A549 (cell line): ENCODE results near the gene UBE2N. TPM values are rescaled to one million over a fixed set of nuclear protein-coding genes. Genes with fewer than 3 reads are reported as not detected.

Experiments
- ATAC-seq, 2 experiments: fragments of 200-7000 bp in 1 of 2; fragments of >200 bp in 1 of 2; cut with Nextera tagmentation in 1 of 2; cut with Tn5 transposase in 1 of 2; 3 replicates each; pipeline versions ENCODE4 v1.8.0 to v1.9.1; 2018 to 2020; ENCODE audit warnings: mild to moderate bottlenecking in 1 of 2, moderate library complexity in 1 of 2
- CTCF ChIA-PET: fragments of 300-600 bp; sonication (Branson Sonifier 250); formaldehyde crosslinking; extraction: SDS; loops from one replicate; lab custom pipeline; 2021; ENCODE audit warnings: antibody characterized with exemption, inconsistent platforms; lab: Yijun Ruan, JAX
- POLR2A ChIA-PET: fragments of 350-600 bp; formaldehyde crosslinking; extraction: SDS; loops from one replicate; lab custom pipeline; 2021; ENCODE audit warnings: antibody characterized with exemption, inconsistent platforms; lab: Yijun Ruan, JAX
- DNase-seq, 2 experiments: peaks; one replicate each; pipeline versions ENCODE4 v3.0.0 to v3.0.0-alpha.2; 2011 to 2016; ENCODE audit warnings: low read depth in 1 of 2, low spot score in 1 of 2
- FAIRE-seq: peaks from 2 replicates; lab custom pipeline; 2011; peaks lifted over from hg19 to GRCh38; lab: Jason Lieb, UNC
- H3K27ac ChIP-seq, 2 experiments: fragments of >200 bp; sonication (Bioruptor Twin); formaldehyde crosslinking; 3 replicates each; pipeline ENCODE4 v1.5.1; 2016 to 2017
- H3K4me1 ChIP-seq: fragments of >200 bp; sonication (Bioruptor Twin); formaldehyde crosslinking; 3 replicates; pipeline ENCODE4 v1.6.1; 2016
- H3K4me2 ChIP-seq: fragments of >200 bp; sonication (Bioruptor Twin); formaldehyde crosslinking; 3 replicates; pipeline ENCODE4 v1.6.1; 2016
- H3K4me3 ChIP-seq: fragments of >200 bp; sonication (Bioruptor Twin); formaldehyde crosslinking; 3 replicates; pipeline ENCODE4 v1.5.1; 2016
- H3K9me3 ChIP-seq: fragments of >200 bp; sonication (Bioruptor Twin); formaldehyde crosslinking; 3 replicates; pipeline ENCODE4 v1.6.1; 2016
- ATOH8 ChIP-seq: fragments of 250-450 bp; sonication (Bioruptor Pico); IDR thresholded peaks from 2 replicates; pipeline ENCODE4 v1.5.0; 2020; ENCODE audit warnings: low read depth, mild to moderate bottlenecking, moderate library complexity
- BCL3 ChIP-seq: fragments of >200 bp; sonication (Bioruptor Twin); formaldehyde crosslinking; IDR thresholded peaks from 3 replicates; pipeline ENCODE4 v1.6.1; 2016
- E2F6 ChIP-seq: IDR thresholded peaks from 2 replicates; pipeline ENCODE4 v1.6.1; 2012; ENCODE audit warnings: low read depth, borderline replicate concordance
- FOSL2 ChIP-seq, 2 experiments: fragments of 450-650 bp in 1 of 2; fragments of >200 bp in 1 of 2; sonication (Bioruptor Twin) in 1 of 2; formaldehyde crosslinking; IDR thresholded peaks; 2 replicates each; pipeline versions ENCODE4 v1.5.0 to v1.6.1; 2016 to 2020; ENCODE audit warnings: mild to moderate bottlenecking in 1 of 2, moderate library complexity in 1 of 2
- HDAC2 ChIP-seq: fragments of 200-600 bp; sonication (generic); IDR thresholded peaks from 2 replicates; pipeline ENCODE4 v1.6.1; 2016
- HES2 ChIP-seq: fragments of >200 bp; sonication (Bioruptor Twin); formaldehyde crosslinking; IDR thresholded peaks from 2 replicates; pipeline ENCODE4 v1.6.1; 2016
- HOXA7 ChIP-seq: fragments of 250-450 bp; sonication (Bioruptor Pico); IDR thresholded peaks from 2 replicates; pipeline ENCODE4 v1.5.0; 2020; ENCODE audit warnings: mild to moderate bottlenecking, moderate library complexity
- HOXB13 ChIP-seq: fragments of 250-450 bp; sonication (Bioruptor Pico); IDR thresholded peaks from 2 replicates; pipeline ENCODE4 v1.5.0; 2020; ENCODE audit warnings: low read depth, mild to moderate bottlenecking, moderate library complexity
- HOXB5 ChIP-seq: fragments of 250-450 bp; sonication (Bioruptor Pico); IDR thresholded peaks from 2 replicates; pipeline ENCODE4 v1.5.0; 2020; ENCODE audit warnings: mild to moderate bottlenecking, moderate library complexity
- KDM1A ChIP-seq: fragments of 200-600 bp; sonication (generic); IDR thresholded peaks from 2 replicates; pipeline ENCODE4 v1.6.1; 2016; ENCODE audit warnings: low read depth, mild to moderate bottlenecking
- POLR2A ChIP-seq: IDR thresholded peaks from 2 replicates; pipeline ENCODE4 v1.6.1; 2012; ENCODE audit warnings: mild to moderate bottlenecking, low read length
- POLR2AphosphoS2 ChIP-seq: conservative IDR thresholded peaks from 2 replicates; pipeline ENCODE4 v1.6.1; 2012; ENCODE audit warnings: low read length, improper control_type of control experiment, inconsistent platforms
- RARB ChIP-seq: fragments of 250-450 bp; sonication (Bioruptor Pico); IDR thresholded peaks from 2 replicates; pipeline ENCODE4 v1.8.0; 2021; ENCODE audit warnings: mild to moderate bottlenecking, moderate library complexity
- SREBF2 ChIP-seq: fragments of 450-650 bp; IDR thresholded peaks from 2 replicates; pipeline ENCODE4 v1.6.1; 2014; ENCODE audit warnings: mild to moderate bottlenecking, moderate library complexity
- TFCP2L1 ChIP-seq: fragments of 250-450 bp; sonication (Bioruptor Pico); IDR thresholded peaks from 2 replicates; pipeline ENCODE4 v1.5.0; 2021; ENCODE audit warnings: mild to moderate bottlenecking
- TP53 ChIP-seq: fragments of 250-450 bp; sonication (Bioruptor Pico); IDR thresholded peaks from 2 replicates; pipeline ENCODE4 v1.5.0; 2021; ENCODE audit warnings: mild to moderate bottlenecking, moderate library complexity
- WGBS: methylation state at CpG from one replicate; pipeline ENCODE4 v1.1.6; 2017; ENCODE audit errors: missing lambda C conversion rate; 5-methylcytosine and 5-hydroxymethylcytosine counted together
- polyA plus RNA-seq, 4 experiments: library from polyadenylated mRNA; depleted of rRNA in 3 of 4; stranded (reverse); fragments of >200 nt; fragmentation: RNase III in 1 of 4; extraction: RNeasy Plus Mini Kit Qiagen cat#74134 plus additional on column Dnase treatment in 1 of 4; gene quantifications; 2 replicates in 3 of 4; 3 replicates in 1 of 4; pipeline ENCODE4 v1.2.3, GENCODE V29; 2011 to 2017
- TF ChIP-seq, protein P1 (sequence below): fragments of 250-450 bp; sonication (Bioruptor Pico); IDR thresholded peaks from 2 replicates; pipeline ENCODE4 v1.5.0; 2021; ENCODE audit warnings: mild to moderate bottlenecking, moderate library complexity, borderline replicate concordance
- TF ChIP-seq, protein P2 (sequence below): fragments of 150-350 bp; IDR thresholded peaks from 2 replicates; pipeline ENCODE4 v1.6.1; 2014; ENCODE audit warnings: low read depth, mild to moderate bottlenecking, low read length
- TF ChIP-seq, protein P3 (sequence below): IDR thresholded peaks from 2 replicates; pipeline ENCODE4 v1.6.1; 2012

The UBE2N gene
- polyA plus RNA-seq, 2 of the 4 experiments (the other 2 are of a cell fraction): 160 to 168 TPM

DNA sequence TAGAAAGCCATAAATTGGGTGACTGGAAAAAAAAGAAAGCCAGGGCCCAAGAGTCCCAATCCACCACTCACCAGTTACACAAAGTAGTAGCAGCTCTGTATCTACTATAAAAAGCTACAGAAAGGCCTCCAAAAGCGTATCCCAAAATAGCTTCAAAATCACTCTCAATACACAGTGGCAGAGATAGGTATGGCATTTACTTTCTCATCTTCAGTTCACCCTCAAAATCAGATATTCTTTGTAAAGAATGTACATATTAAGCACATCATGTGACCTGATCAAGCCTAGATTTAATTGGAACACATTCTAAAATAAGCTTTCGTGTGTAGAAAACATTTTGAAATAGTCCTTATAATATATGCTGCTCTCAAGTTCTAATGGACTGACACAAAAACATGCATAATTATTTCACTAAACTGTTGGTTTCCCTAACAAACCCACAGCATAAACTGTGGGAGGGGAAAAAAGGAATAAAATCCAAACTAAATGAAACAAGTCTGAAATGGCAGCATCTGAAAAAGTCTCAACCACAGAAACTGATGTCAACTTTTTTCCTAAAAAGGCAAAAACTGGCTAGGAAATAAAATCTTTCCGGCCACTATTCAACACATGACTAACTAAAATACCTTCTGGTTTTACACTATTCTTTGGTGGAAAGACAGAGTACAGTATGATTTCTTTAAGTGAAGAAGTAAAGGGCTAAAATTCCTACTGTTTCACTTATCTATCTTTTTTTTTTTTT is 25.9 kb downstream of the UBE2N start:
- Histone ChIP-seq H3K4me2 (no peak overlapping the region), H3K27ac (no peak overlapping the region), H3K9me3 (no peaks in the 10 kb centered on the region), H3K4me1 (peaks cover 8% of the 10 kb centered on the region; the same call in 2 of the 3 replicates), H3K4me3 (no peak overlapping the region)
- FAIRE-seq (no peak), DNase-seq (no peak), ATAC-seq (no peak)
- 89% methylated on average over 3 of the region's 3 CpGs for WGBS
- ChIA-PET CTCF (interaction anchor here (0.9 to 3.3 kb wide), 4 partner anchors 13 to 630 kb away, joined by 3 to 21 read pairs (median 7); no protein-coding TSS in a partner anchor), POLR2A (no interaction called here)
- TF ChIP-seq, protein P1, sequence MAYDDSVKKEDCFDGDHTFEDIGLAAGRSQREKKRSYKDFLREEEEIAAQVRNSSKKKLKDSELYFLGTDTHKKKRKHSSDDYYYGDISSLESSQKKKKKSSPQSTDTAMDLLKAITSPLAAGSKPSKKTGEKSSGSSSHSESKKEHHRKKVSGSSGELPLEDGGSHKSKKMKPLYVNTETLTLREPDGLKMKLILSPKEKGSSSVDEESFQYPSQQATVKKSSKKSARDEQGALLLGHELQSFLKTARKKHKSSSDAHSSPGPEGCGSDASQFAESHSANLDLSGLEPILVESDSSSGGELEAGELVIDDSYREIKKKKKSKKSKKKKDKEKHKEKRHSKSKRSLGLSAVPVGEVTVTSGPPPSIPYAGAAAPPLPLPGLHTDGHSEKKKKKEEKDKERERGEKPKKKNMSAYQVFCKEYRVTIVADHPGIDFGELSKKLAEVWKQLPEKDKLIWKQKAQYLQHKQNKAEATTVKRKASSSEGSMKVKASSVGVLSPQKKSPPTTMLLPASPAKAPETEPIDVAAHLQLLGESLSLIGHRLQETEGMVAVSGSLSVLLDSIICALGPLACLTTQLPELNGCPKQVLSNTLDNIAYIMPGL (CRISPR knock-in tag): no peak
- TF ChIP-seq TFCP2L1 (CRISPR knock-in tag) (no peak), POLR2AphosphoS2 (no peak), E2F6 (no peak), FOSL2 (IDR thresholded peaks at IDR 0.05) (no peak), FOSL2 (CRISPR knock-in tag; IDR thresholded peaks at IDR 0.05) (no peak), HOXA7 (CRISPR knock-in tag) (no peak), BCL3 (no peak), SREBF2 (no peak), TP53 (CRISPR knock-in tag) (no peak), HOXB5 (CRISPR knock-in tag) (no peak), KDM1A (no peak), HES2 (no peak), POLR2A (no peak), HOXB13 (CRISPR knock-in tag) (no peak), ATOH8 (CRISPR knock-in tag) (no peak), RARB (CRISPR knock-in tag) (no peak), HDAC2 (no peak)
- TF ChIP-seq, protein P2, sequence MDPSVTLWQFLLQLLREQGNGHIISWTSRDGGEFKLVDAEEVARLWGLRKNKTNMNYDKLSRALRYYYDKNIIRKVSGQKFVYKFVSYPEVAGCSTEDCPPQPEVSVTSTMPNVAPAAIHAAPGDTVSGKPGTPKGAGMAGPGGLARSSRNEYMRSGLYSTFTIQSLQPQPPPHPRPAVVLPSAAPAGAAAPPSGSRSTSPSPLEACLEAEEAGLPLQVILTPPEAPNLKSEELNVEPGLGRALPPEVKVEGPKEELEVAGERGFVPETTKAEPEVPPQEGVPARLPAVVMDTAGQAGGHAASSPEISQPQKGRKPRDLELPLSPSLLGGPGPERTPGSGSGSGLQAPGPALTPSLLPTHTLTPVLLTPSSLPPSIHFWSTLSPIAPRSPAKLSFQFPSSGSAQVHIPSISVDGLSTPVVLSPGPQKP: no peak
- TF ChIP-seq, protein P3, sequence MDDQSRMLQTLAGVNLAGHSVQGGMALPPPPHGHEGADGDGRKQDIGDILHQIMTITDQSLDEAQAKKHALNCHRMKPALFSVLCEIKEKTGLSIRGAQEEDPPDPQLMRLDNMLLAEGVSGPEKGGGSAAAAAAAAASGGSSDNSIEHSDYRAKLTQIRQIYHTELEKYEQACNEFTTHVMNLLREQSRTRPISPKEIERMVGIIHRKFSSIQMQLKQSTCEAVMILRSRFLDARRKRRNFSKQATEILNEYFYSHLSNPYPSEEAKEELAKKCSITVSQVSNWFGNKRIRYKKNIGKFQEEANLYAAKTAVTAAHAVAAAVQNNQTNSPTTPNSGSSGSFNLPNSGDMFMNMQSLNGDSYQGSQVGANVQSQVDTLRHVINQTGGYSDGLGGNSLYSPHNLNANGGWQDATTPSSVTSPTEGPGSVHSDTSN: no peak
